ENCODE measurements around the gene C15orf62. TPM values are rescaled to one million over a fixed set of nuclear protein-coding genes. Genes with fewer than 3 reads are reported as not detected.
A peak's percentile ranks its signal among the peaks of the same experiment; 100 is the strongest.

The C15orf62 gene, protein sequence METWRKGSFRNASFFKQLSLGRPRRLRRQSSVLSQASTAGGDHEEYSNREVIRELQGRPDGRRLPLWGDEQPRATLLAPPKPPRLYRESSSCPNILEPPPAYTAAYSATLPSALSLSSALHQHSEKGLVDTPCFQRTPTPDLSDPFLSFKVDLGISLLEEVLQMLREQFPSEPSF
- total RNA-seq, result under 1 TPM; 0.45 to 0.82 TPM

DNA sequence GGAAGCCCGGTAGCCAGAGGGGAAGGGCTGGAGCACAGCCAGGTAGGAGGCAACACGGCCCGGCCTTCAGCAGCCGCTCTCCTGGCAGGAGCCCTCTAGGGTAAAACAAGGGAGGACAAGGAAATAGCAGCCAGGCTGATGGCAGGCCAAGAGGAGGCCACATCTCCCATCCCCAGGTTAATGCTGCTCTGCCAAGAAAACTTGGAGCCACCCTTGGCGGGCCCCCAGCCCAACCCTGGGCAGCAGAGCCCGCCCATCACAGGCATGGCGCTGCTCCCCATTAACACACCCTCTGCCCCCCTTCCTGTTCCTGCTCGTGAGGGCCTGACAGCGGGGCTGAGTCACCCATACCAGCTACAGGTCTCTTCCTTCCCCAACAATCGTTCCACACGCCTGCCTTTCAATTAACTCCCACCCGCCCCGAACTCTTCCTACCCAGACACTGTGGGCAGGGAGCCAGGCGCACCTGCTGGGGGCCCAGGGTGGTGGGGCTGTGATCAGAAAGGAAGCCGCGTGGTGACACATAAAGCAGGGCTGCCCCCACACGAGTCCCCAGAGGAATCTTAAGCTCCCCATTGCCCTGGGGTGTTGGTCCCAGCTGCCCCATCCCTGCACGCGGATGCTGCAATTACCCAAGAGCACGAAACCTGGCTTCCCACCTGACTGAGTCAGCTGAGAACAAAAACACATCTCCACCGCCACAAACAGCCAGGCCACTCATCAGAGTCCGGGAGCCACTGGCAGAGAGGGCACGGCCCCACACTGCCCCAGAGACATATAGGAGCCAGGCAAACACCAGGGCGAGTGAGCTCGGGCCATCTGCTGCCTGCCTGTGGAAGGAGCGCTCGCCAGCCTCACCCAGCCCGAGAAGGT lies at the start of gene C15orf62:
TSS of gene C15orf62 (plus strand) at position 707 of the 873 bp plus-strand sequence. CDS start 516 bp downstream, outside the sequence.
- H3K4me1 Mint-ChIP-seq, result peaks cover 41% of the 10 kb centered on the region
- CTCF ChIA-PET, result interaction anchor here (1.2 to 2.1 kb wide), 3 partner anchors 10 to 18 kb away, joined by 5 to 13 read pairs (median 5); no protein-coding TSS in a partner anchor
- ATAC-seq (peak; percentile 43), DNase-seq (peak; percentile 64)
- no peaks in the 10 kb centered on the region for H3K27me3 Mint-ChIP-seq
- no peak within 1 kb of the TSS for H3K4me3 Mint-ChIP-seq
- H3K27ac Mint-ChIP-seq, result peak within 1 kb of the TSS; percentile 85
- H3K9me3 Mint-ChIP-seq (ENCODE audit: low read depth), result no peaks in the 10 kb centered on the region
- peaks cover 3% of the 10 kb centered on the region for H3K36me3 Mint-ChIP-seq

DNA sequence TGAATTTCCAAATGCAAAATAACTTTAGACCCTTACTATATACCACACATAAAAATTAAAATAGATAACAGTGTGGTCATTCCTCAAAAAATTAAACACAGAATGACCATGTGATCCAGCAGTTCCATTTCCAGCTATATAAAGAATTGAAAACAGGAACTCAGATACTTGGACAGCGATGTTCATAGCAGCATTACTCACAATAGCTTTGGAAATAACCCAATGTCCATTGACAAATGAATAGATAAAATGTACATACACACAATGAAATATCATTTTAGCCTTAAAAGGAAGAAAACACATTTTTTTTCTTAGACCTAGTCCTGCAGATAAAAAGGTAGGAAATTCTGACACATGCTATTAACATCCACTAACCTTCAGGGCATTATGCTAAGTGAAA lies 48.1 kb upstream of the C15orf62 start:
- ATAC-seq, result no peak
- Mint-ChIP-seq H3K9me3 (ENCODE audit: low read depth) (no peaks in the 10 kb centered on the region), H3K4me3 (no peak overlapping the region), H3K36me3 (peaks cover 42% of the 10 kb centered on the region), H3K27ac (no peak overlapping the region), H3K4me1 (peaks cover 16% of the 10 kb centered on the region), H3K27me3 (no peaks in the 10 kb centered on the region)
- DNase-seq, result no peak
- CTCF ChIA-PET, result interaction anchor here (1.0 kb wide), 2 partner anchors 19 to 43 kb away, joined by 3 read pairs; no protein-coding TSS in a partner anchor

DNA sequence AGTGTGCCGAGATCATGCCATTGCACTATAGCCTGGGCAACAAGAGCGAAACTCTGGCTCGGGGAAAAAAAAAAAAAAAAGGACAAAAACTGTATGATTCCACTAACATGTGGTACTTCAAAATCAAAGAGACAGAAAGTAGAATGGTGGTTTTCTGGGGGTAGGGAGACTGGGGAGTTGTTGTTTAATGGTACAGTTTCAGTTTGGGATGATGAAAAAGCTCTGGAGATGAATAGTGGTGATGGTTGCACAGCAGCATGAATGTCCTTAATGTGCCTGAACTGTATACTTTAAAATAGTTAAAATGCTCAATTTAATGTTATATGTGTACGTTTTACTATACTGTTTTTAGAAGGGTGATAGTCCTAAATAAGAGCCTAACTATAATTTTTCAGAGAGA lies 47.4 kb upstream of the C15orf62 start:
- no peak overlapping the region for H3K4me3 Mint-ChIP-seq
- no peaks in the 10 kb centered on the region for H3K9me3 Mint-ChIP-seq (ENCODE audit: low read depth)
- H3K27me3 Mint-ChIP-seq, result no peaks in the 10 kb centered on the region
- H3K36me3 Mint-ChIP-seq, result peaks cover 41% of the 10 kb centered on the region
- ATAC-seq (no peak), DNase-seq (no peak)
- H3K27ac Mint-ChIP-seq, result peak overlapping the region; percentile 17
- peaks cover 16% of the 10 kb centered on the region for H3K4me1 Mint-ChIP-seq
- CTCF ChIA-PET, result interaction anchor here (0.7 kb wide), 1 partner anchor 16 kb away, joined by 3 read pairs; no protein-coding TSS in a partner anchor

DNA sequence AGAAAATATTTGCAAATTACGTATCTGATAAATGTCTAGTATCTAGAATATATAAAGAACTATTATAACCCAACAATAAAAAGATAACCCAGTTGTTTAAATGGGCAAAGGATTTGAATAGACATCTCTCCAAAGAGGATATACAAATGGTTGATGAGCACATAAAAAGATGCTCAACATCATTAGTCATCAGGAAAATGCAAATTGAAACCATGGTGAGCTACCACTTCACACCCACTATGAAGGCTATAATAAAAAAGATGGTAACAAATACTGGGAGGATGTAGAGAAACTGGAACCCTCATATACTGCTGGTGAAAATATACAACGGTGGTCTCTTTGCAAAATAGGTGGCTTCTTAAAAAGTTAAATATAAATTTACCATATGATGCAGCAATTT lies 46.8 kb upstream of the C15orf62 start:
- no peak overlapping the region for H3K27ac Mint-ChIP-seq
- no peak for ATAC-seq
- H3K4me3 Mint-ChIP-seq, result no peak overlapping the region
- CTCF ChIA-PET, result interaction anchor here (0.7 kb wide), 1 partner anchor 17 kb away, joined by 3 read pairs; no protein-coding TSS in a partner anchor
- no peak for DNase-seq
- H3K9me3 Mint-ChIP-seq (ENCODE audit: low read depth), result no peaks in the 10 kb centered on the region
- no peaks in the 10 kb centered on the region for H3K27me3 Mint-ChIP-seq
- peaks cover 39% of the 10 kb centered on the region for H3K36me3 Mint-ChIP-seq
- H3K4me1 Mint-ChIP-seq, result peaks cover 16% of the 10 kb centered on the region

DNA sequence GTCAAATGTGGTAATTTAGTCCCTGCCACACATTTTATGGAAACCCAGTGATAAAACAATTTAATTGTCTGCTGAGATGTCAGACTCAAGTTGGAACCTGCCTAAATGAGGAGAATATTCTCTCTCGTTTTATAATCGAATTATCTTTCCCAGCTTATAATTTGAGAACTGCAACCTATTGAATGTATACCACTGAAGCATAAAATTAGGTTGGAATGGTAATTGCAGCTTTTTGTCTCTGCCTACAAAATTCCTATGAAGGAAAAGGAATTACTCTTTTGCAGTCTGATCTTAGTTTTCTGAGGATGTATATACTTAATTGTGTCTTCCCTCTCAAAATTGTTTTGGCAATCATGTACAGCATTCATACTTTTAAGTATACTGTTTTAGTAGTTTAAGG lies 45.9 kb upstream of the C15orf62 start:
- peaks cover 38% of the 10 kb centered on the region for H3K36me3 Mint-ChIP-seq
- CTCF ChIA-PET, result interaction anchor here (0.7 to 0.9 kb wide), 3 partner anchors 17 to 204 kb away, joined by 3 read pairs; no protein-coding TSS in a partner anchor
- peaks cover 16% of the 10 kb centered on the region for H3K4me1 Mint-ChIP-seq
- no peaks in the 10 kb centered on the region for H3K9me3 Mint-ChIP-seq (ENCODE audit: low read depth)
- no peak overlapping the region for H3K27ac Mint-ChIP-seq
- no peak for ATAC-seq
- no peaks in the 10 kb centered on the region for H3K27me3 Mint-ChIP-seq
- H3K4me3 Mint-ChIP-seq, result no peak overlapping the region
- no peak for DNase-seq

DNA sequence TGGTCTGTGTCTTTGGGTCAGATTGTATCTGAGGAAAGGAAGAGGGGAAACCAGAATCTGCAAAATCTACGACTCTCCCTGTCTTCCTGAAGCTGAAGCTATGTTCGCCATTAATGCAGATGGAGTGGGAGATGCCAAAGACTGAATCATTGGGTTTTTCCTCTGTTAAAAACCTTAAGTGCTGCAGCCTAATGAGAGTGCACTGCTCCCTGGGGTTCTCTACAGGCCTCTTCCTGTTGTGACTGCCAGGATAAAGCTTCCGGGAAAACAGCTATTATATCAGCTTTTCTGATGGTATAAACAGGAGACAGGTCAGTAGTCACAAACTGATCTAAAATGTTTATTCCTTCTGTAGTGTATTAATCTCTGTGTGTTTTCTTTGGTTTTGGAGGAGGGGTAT lies 38.7 kb upstream of the C15orf62 start:
- CTCF ChIA-PET, result interaction anchor here (1.2 to 3.4 kb wide), 3 partner anchors 13 to 164 kb away, joined by 3 to 11 read pairs (median 3); no protein-coding TSS in a partner anchor
- Mint-ChIP-seq H3K9me3 (ENCODE audit: low read depth) (no peaks in the 10 kb centered on the region), H3K27me3 (no peaks in the 10 kb centered on the region), H3K36me3 (peaks cover 51% of the 10 kb centered on the region), H3K27ac (peak overlapping the region; percentile 41), H3K4me1 (no peaks in the 10 kb centered on the region), H3K4me3 (no peak overlapping the region)
- no peak for ATAC-seq
- no peak for DNase-seq

DNA sequence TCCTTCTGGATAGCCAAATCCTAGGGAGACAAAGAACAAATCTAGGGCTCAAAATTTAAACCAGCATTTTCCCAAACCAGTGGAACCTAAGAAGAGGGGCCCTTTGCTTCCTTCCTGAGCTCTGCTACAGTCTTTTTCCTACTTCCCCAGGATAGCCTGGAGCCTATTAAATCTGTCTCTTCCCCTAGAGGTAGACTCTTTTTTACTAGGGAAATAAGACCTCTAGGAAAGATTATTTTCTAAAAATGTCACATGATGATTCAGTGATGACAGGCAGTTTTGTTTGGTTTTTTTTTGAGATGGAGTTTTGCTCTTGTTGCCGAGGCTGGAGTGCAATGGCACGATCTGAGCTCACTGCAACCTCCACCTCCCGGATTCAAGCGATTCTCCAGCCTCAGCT lies 33.2 kb upstream of the C15orf62 start:
- H3K4me3 Mint-ChIP-seq, result no peak overlapping the region
- CTCF ChIA-PET, result interaction anchor here (0.9 kb wide), 1 partner anchor 24 kb away, joined by 5 read pairs; no protein-coding TSS in a partner anchor

DNA sequence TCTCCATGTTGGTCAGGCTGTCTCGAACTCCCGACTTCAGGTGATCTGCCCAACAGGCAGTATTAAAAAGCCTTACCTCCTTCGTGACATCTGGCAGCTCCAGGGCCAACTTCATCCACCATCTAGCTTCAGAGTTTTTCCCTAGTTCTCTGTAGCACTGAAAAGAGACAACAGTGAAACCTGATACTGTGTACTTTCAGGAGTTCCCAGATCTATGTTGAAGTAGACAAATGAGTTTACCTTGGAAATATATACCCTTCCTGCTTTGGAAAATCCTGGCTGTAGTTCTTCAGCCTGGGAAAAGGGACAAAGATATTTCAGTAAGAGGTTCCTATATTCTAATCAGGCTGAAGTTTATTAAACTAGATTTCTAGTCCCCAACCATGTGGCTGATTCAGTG lies 32.7 kb upstream of the C15orf62 start:
- Mint-ChIP-seq H3K4me1 (peaks cover 2% of the 10 kb centered on the region), H3K27ac (no peak overlapping the region), H3K36me3 (peaks cover 53% of the 10 kb centered on the region), H3K9me3 (ENCODE audit: low read depth) (no peaks in the 10 kb centered on the region), H3K27me3 (no peaks in the 10 kb centered on the region), H3K4me3 (no peak overlapping the region)
- ATAC-seq (no peak), DNase-seq (no peak)
- CTCF ChIA-PET, result interaction anchor here (2.8 kb wide), 1 partner anchor 45 kb away, joined by 10 read pairs; no protein-coding TSS in a partner anchor

More for the DNA sequence above, 33.2 kb upstream of the C15orf62 start:
- Mint-ChIP-seq H3K9me3 (ENCODE audit: low read depth) (no peaks in the 10 kb centered on the region), H3K36me3 (peaks cover 55% of the 10 kb centered on the region), H3K27ac (no peak overlapping the region), H3K4me1 (peaks cover 2% of the 10 kb centered on the region), H3K27me3 (no peaks in the 10 kb centered on the region)
- no peak for DNase-seq
- no peak for ATAC-seq

DNA sequence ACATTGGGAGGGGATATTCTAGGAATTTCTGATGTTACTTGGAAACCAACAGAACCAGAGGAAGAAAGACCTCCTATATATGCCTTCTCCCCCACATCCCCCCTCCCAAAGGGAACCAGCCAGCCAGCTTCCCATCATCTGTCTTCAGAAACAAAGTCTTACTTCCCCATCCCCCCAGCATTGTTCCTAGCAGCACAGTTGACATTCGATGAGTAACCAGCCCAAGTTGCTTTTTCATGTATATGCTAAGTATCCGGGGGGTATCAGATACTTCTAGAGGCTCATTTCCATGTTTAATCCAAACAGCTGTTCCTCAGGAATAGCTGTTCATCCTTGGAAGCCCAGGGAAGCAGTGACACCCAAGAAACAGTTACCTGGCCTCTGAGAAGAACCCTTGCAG lies 30.7 kb upstream of the C15orf62 start:
- Mint-ChIP-seq H3K9me3 (ENCODE audit: low read depth) (no peaks in the 10 kb centered on the region), H3K27ac (no peak overlapping the region), H3K36me3 (peaks cover 56% of the 10 kb centered on the region), H3K27me3 (no peaks in the 10 kb centered on the region), H3K4me1 (peaks cover 21% of the 10 kb centered on the region), H3K4me3 (no peak overlapping the region)
- CTCF ChIA-PET, result interaction anchor here (1.2 to 2.8 kb wide), 4 partner anchors 38 to 65 kb away, joined by 3 to 10 read pairs (median 5); partner anchors contain the start of gene RAD51
- DNase-seq (no peak), ATAC-seq (no peak)

DNA sequence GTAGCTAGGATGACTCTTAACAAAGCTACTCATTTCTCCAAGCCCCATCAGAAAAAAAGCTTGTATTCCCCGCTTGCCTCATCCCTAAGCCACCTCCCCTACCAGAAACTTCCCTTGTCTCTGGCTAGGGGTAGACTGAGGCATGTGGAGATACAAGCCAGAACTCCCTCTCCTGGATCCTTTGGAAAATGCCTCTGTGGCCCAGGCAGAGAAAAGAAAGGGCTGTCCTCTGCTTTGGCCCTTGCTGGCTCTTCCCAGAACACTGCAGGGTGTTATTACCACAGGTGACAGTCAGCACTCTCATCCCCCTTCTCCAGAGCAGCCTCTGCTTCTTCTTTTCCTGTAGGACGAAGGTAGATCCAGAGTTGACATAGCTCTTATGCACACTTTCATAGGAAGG lies 29.9 kb upstream of the C15orf62 start:
- no peak overlapping the region for H3K27ac Mint-ChIP-seq
- no peaks in the 10 kb centered on the region for H3K9me3 Mint-ChIP-seq (ENCODE audit: low read depth)
- H3K27me3 Mint-ChIP-seq, result no peaks in the 10 kb centered on the region
- CTCF ChIA-PET, result interaction anchor here (1.2 to 2.8 kb wide), 3 partner anchors 39 to 45 kb away, joined by 3 to 10 read pairs (median 7); partner anchors contain the start of gene RAD51
- H3K4me1 Mint-ChIP-seq, result peaks cover 29% of the 10 kb centered on the region
- DNase-seq (no peak), ATAC-seq (no peak)
- peaks cover 56% of the 10 kb centered on the region for H3K36me3 Mint-ChIP-seq
- H3K4me3 Mint-ChIP-seq, result no peak overlapping the region

DNA sequence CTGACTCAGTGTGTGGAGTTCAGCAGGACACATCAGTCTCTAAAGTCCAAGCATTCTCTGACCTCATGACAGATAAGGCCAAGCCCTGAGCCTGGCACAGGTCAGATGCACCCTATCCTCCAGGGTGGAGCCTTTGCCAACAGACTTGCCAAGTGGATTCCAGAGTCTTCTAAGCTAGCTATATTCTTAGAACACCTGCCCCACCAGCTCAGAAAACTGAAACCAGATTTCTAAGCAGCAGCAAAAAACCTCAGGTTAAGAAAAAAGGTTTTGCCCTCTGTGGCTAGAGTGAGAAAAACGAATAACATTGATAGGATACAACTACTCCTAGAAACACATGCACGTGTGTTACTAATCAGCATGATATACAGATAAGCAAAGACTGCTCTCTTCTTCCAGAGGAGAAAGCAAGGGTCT lies 26.3 kb upstream of the C15orf62 start:
- peaks cover 40% of the 10 kb centered on the region for H3K36me3 Mint-ChIP-seq
- peak overlapping the region; percentile 97 for H3K27ac Mint-ChIP-seq
- peak overlapping the region; percentile 39 for H3K4me3 Mint-ChIP-seq
- DNase-seq (peak; percentile 52), ATAC-seq (no peak)
- peaks cover 52% of the 10 kb centered on the region for H3K4me1 Mint-ChIP-seq
- CTCF ChIA-PET, result interaction anchor here (0.6 to 4.1 kb wide), 19 partner anchors 10 to 151 kb away, joined by 3 to 23 read pairs (median 6); partner anchors contain the start of genes GCHFR, RAD51 and VPS18
- H3K27me3 Mint-ChIP-seq, result no peaks in the 10 kb centered on the region
- H3K9me3 Mint-ChIP-seq (ENCODE audit: low read depth), result no peaks in the 10 kb centered on the region

DNA sequence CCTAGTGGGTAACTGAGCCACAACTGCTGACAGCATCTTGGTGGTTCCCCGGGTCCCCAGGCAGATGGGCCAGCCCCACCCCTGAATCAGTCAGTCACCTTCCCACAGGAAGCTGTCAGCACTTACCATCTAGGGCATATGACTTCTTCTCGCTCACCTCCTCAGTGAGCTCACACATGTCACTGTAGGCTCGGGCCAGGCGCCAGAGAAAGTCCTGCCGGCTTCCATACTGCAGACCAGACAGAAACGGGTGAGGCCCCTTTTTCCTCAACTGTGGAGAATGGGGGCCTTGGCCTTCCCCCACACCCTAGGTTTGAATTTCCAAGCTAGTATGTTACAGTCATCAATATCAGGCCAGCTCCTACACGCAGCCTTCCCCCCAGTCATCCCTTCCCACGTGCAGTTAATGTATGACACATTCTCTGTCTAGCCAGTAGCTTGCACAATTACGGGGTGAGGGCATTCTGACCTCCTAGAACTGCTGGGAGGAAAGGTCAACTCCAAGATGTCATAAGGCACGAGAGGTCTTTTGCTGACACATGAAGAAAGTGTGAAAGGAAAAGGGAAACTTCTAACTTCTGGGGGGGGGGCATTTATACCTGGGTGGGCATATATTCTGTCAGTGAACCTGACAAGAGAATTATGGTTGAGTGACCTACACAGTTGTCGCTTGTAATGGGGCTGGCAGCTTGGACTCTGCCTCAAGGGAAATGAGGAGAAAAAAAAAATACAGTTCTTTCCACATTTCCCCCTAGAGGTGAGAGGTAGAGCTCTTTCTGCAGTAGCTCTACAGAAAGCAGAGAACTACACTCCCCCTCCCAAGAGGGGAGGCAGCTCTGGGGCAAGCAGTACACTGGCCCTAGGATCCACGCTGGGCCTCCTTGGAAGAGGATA lies 25.6 kb upstream of the C15orf62 start:
- H3K9me3 Mint-ChIP-seq (ENCODE audit: low read depth), result no peaks in the 10 kb centered on the region
- H3K4me3 Mint-ChIP-seq, result peak overlapping the region; percentile 39
- peaks cover 36% of the 10 kb centered on the region for H3K36me3 Mint-ChIP-seq
- H3K4me1 Mint-ChIP-seq, result peaks cover 52% of the 10 kb centered on the region
- CTCF ChIA-PET, result interaction anchor here (0.6 to 4.1 kb wide), 20 partner anchors 9 to 150 kb away, joined by 3 to 23 read pairs (median 6); partner anchors contain the start of genes GCHFR, RAD51 and VPS18
- ATAC-seq (peak; percentile 98), DNase-seq (peak; percentile 92)
- no peaks in the 10 kb centered on the region for H3K27me3 Mint-ChIP-seq
- H3K27ac Mint-ChIP-seq, result peak overlapping the region; percentile 97

Data from activated CD8-positive, alpha-beta memory T cell treated with anti-CD3 and anti-CD28 coated beads, Interleukin-2, amount 10 ng/mL, durations not matched to agents 7 days and 5 days (primary cell).